Chondrocyte (in vitro differentiated cells): ENCODE measurements around the gene EXOC3L1. TPM values are rescaled to one million over a fixed set of nuclear protein-coding genes. Genes with fewer than 3 reads are reported as not detected.

Source experiments
- DNase-seq: peaks from one replicate; pipeline ENCODE4 v3.0.0; 2021; ENCODE audit warnings: mixed read lengths, low spot score
- H3K27ac Mint-ChIP-seq: one replicate; pipeline ENCODE4 v1.8.0; 2021; ENCODE audit warnings: mild to moderate bottlenecking, moderate library complexity, mixed read lengths; ENCODE audit not compliant: unreplicated experiment
- H3K27me3 Mint-ChIP-seq: 2 replicates; pipeline ENCODE4 v1.8.0; 2021; ENCODE audit warnings: low read depth, mixed read lengths
- H3K36me3 Mint-ChIP-seq: 2 replicates; pipeline ENCODE4 v1.8.0; 2021; ENCODE audit warnings: low read depth, mixed read lengths
- H3K4me1 Mint-ChIP-seq: 2 replicates; pipeline ENCODE4 v1.8.0; 2021; ENCODE audit warnings: low read depth, mild to moderate bottlenecking, mixed read lengths
- H3K4me3 Mint-ChIP-seq: one replicate; pipeline ENCODE4 v1.8.0; 2021; ENCODE audit warnings: mild to moderate bottlenecking, moderate library complexity, mixed read lengths; ENCODE audit not compliant: unreplicated experiment
- H3K9me3 Mint-ChIP-seq: 2 replicates; pipeline ENCODE4 v1.8.0; 2021; ENCODE audit warnings: low read depth, mixed read lengths
- CTCF ChIP-seq: fragments of 200-600 bp; sonication (generic); IDR thresholded peaks from 2 replicates; pipeline ENCODE4 v1.5.0; 2021; ENCODE audit warnings: antibody characterized with exemption, mild to moderate bottlenecking, moderate library complexity
- total RNA-seq: library from RNA; stranded (reverse); gene quantifications from 3 replicates; pipeline ENCODE4 v1.2.1, GENCODE V29; 2021

The EXOC3L1 gene
- total RNA-seq, 1 donor from 2014 or later, result not detected

DNA sequence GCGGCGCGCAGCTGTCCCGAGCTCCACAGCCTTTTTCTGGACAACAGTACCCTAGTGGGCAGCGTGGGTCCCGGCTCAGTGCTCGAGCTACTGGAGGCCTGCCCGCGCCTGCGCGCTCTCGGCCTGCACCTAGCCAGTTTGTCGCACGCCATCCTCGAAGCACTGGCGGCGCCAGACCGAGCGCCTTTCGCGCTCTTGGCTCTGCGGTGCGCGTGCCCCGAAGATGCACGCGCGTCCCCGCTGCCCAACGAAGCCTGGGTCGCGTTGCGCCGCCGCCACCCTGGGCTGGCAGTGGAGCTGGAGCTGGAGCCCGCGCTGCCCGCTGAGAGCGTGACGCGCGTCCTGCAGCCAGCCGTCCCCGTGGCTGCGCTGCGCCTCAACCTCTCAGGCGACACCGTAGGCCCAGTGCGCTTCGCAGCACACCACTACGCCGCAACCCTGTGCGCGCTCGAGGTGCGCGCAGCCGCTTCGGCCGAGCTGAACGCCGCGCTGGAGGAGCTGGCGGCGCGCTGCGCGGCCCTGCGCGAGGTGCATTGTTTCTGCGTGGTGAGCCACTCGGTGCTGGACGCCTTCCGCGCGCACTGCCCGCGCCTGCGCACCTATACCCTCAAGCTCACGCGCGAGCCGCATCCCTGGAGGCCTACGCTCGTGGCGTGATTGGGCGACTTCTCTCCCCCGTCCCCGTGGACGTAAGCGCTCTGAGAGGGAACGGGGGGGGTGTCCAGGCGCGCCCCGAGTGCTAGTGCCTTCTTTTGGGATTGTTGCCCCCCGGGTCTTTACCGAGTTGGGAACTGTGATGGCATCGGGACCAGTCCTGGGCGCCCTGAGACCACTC is 26.6 kb downstream of the EXOC3L1 start:
- Mint-ChIP-seq H3K4me3 (peak overlapping the region; percentile 46), H3K27ac (no peak overlapping the region), H3K36me3 (no peaks in the 10 kb centered on the region), H3K4me1 (peaks cover 33% of the 10 kb centered on the region), H3K27me3 (peaks cover 13% of the 10 kb centered on the region), H3K9me3 (no peaks in the 10 kb centered on the region)
- no peak for TF ChIP-seq CTCF
- DNase-seq, result no peak

DNA sequence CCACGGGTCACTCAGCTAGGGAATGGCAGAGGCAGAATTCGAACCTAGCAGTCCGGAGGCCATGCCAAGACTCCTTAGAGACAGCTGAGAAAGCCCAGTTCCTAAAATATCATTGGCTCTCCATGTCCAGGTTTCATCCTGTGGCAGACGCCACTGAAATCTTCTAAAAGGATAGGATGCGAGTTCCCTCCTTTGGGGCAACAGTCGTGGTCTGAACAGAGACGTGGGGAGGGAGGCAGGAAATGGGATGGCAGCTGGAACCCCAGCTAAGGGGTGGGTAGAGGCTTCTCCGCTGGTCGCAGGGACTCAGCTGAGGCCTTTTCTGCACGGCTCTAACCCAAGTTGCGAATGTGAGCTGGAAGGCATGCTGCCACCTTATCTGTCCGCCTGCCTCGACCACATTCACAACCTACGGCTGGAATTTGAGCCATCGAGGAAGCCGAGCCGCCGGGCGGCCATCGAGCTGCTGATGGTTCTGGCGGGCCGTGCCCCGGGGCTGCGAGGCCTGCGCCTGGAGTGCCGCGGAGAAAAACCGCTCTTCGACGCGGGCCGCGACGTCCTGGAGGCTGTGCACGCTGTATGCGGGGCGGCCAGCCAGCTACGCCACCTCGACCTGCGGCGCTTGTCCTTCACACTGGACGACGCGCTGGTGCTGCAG is 27.3 kb downstream of the EXOC3L1 start:
- peaks cover 31% of the 10 kb centered on the region for H3K4me1 Mint-ChIP-seq
- no peak for TF ChIP-seq CTCF
- no peak overlapping the region for H3K27ac Mint-ChIP-seq
- DNase-seq, result no peak
- no peaks in the 10 kb centered on the region for H3K9me3 Mint-ChIP-seq
- H3K27me3 Mint-ChIP-seq, result peaks cover 13% of the 10 kb centered on the region
- no peaks in the 10 kb centered on the region for H3K36me3 Mint-ChIP-seq
- H3K4me3 Mint-ChIP-seq, result peak overlapping the region; percentile 12

GRCh38 chr16:67161595-67162058 is 28.3 kb downstream of the EXOC3L1 start:
- Mint-ChIP-seq H3K9me3 (no peaks in the 10 kb centered on the region), H3K4me3 (no peak overlapping the region), H3K4me1 (peaks cover 31% of the 10 kb centered on the region), H3K27ac (no peak overlapping the region), H3K27me3 (peaks cover 14% of the 10 kb centered on the region), H3K36me3 (no peaks in the 10 kb centered on the region)
- no peak for DNase-seq
- no peak for TF ChIP-seq CTCF

DNA sequence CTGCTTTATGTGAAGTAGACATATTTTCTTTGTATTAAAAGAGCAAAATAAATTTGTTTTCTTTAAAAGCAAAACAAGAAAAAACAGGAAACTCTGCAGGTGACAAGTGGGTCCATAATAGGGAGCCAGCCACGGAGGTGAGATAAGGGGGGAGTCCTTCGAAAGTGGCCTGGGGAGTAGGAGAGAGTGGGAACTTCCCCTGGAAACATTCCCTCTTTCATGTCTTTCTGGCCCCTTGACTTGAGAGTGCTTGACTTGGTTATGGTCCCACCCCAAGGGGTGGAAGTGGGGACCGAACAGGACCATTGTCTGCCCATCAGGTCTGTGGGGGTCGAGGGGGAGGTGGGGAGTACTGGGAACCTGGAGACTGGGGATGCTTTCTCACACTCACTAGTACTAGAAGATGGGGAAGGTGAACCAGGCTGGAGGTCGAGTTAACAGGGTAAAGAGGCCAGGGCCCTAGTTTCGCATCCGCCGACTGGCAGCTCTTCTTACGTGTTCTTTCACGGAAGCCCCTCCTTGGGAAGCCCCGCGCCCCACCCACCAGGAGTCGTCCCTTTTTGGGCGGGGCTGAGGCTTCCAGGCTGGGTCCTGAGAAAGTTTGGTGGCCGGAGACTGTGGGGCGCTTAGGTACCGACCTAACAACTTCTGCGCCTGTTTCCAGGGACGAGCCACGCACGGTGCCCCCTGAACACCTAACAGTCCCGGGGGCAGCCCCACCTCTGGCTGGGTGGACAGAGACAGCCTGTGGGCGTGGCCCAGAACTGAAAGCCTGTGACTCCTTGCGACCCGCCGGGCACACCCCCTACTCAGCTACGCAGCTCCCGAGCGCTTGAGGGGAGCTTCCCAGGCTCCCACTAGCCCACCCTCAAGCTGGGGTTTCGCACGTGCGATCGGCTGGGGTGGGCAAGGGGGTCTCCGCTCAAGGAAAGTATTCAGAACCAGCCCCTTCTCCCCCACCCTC is 31.0 kb downstream of the EXOC3L1 start:
- H3K27me3 Mint-ChIP-seq, result peaks cover 14% of the 10 kb centered on the region
- no peak for TF ChIP-seq CTCF
- DNase-seq, result no peak
- peaks cover 24% of the 10 kb centered on the region for H3K4me1 Mint-ChIP-seq
- no peak overlapping the region for H3K27ac Mint-ChIP-seq
- no peaks in the 10 kb centered on the region for H3K36me3 Mint-ChIP-seq
- peak overlapping the region; percentile 86 for H3K4me3 Mint-ChIP-seq
- H3K9me3 Mint-ChIP-seq, result no peaks in the 10 kb centered on the region
